ENCODE measurements around the gene SLC2A11.

SLC2A11 gene

GRCh38 chr22:23827351-23827995 is 30.2 kb upstream of the SLC2A11 start:
- no peak overlapping the region for H3K27ac ChIP-seq
- TF ChIP-seq CTCF (conservative IDR thresholded peaks at IDR 0.05), result no peak

GRCh38 chr22:23828800-23829680 is 28.6 kb upstream of the SLC2A11 start:
- no peak overlapping the region for H3K27ac ChIP-seq
- TF ChIP-seq CTCF (conservative IDR thresholded peaks at IDR 0.05), result no peak

DNA sequence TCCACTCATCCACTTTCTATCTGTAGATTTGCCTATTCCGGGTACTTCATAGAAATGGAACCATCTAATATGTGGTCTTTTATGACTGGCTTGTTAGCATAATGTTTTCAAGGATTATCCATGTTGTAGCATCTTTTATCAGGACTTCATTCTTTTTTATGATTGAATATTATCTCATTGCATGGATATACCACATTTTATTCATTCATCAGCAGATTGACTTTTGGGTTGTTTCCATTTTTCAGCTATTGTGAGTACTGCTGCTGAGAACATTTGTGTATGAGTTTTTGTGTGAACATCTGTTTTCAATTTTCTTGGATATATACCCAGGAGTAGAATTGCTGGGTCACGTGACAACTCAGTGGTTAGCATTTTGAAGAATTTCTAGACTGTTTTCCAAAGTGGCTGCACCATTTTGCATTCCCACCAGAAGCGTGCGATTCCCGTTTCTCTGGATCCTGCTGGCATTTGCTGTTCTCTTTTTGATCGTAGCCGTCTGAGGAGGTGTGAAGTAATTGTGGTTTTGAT is 27.8 kb upstream of the SLC2A11 start:
- H3K27ac ChIP-seq, result no peak overlapping the region
- TF ChIP-seq CTCF (conservative IDR thresholded peaks at IDR 0.05), result no peak

DNA sequence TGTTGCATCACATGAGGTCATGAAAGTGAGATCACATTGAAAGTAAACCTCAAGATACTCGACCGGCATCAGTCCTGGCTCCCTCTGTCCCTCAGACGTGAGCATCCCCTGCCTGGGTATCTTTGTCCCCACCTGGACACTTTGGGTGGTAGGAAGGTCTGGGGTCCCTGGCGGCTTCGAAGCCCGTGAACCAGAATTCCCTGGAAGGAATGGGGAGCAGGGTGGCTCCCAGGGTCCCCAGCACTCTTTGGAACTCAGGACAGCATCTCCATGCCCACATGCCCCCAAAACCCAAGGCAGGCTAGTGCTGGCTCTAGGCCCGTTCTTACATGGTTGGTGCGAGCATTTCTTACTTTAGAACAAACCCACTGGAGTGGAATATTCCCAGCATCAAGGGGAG is 26.4 kb upstream of the SLC2A11 start:
- TF ChIP-seq CTCF (conservative IDR thresholded peaks at IDR 0.05), result no peak
- no peak overlapping the region for H3K27ac ChIP-seq

- no peak overlapping the region for H3K27ac ChIP-seq
- TF ChIP-seq CTCF (conservative IDR thresholded peaks at IDR 0.05), result no peak
These were observed 25.9 kb upstream of the SLC2A11 start for GRCh38 chr22:23831781-23832180.

DNA sequence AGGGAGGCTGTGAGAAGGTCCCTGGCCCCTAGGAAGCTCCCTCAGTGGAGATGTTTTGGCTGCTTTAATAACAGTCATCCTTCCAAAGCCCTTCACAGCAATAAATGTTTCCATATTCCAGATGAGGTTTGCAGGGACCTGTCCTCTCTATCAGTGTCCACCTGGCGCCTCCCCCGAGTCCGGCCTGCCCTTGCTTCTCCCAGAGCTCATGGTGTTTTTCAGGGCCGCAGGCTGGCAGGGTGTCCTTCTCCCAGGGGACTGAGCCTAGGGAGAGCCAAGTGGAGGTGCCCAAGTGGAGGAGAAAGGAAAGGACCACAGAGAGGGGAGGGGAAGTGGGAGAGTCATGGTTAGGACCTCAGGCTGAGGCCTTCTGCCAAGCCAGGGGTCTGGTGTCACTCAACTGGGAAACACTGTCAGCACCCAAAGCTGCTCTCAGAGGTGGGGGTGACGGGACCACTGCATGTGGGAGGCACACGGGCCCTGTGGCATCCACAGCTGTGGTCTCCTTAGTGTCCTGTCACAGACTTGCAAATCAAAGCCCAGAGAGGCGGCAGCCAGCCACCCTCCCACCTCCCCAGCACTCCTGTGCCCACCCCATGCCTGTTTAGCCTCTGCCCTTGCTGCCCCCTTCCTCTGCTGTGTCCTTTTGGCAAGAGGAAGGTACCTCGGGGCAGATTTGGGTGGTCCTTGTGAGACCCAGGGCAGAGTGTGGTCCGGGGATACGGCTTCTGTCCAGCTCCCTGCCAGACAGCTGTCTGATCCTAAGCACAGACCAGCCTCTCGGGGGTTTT is 25.3 kb upstream of the SLC2A11 start:
- TF ChIP-seq CTCF (conservative IDR thresholded peaks at IDR 0.05), result no peak
- H3K27ac ChIP-seq, result no peak overlapping the region

All from VCaP (cell line).